NB4 (cell line): Measurements from ENCODE around the gene ZNF587B.
"Not testable (repeated sequence)": the region's sequence is repeated elsewhere in the genome, so short reads cannot be mapped to it uniquely, and the experiment has no call there.

Experiments used
- POLR2A ChIP-seq: IDR thresholded peaks from 2 replicates; pipeline ENCODE4 v1.6.1; 2011; ENCODE audit warnings: mild to moderate bottlenecking; ENCODE audit not compliant: insufficient read length; ENCODE audit errors: extremely low read depth
- TF ChIP-seq, protein P1 (sequence below): IDR thresholded peaks from one replicate; pipeline ENCODE4 v1.5.1; 2012; ENCODE audit warnings: low read depth, low read length

DNA sequence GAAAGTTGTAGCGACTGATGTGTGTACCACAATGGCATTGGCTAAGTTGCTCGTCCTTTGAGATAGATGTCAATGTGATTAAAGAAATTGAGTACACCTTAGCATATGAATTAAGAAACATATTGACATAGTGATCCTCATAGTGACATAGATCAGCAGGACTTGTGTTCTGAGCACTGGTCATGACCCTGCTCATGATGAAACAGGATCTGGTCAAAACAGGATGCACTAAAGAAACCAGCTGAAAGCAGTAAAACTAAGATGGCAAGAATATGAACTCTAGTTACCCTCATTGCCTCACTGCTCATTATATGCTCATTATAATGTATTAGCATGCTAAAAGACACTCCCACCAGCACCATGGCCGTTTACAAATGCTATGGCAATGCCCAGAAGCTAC lies 17.1 kb downstream of the ZNF587B start:
- TF ChIP-seq, protein P1, sequence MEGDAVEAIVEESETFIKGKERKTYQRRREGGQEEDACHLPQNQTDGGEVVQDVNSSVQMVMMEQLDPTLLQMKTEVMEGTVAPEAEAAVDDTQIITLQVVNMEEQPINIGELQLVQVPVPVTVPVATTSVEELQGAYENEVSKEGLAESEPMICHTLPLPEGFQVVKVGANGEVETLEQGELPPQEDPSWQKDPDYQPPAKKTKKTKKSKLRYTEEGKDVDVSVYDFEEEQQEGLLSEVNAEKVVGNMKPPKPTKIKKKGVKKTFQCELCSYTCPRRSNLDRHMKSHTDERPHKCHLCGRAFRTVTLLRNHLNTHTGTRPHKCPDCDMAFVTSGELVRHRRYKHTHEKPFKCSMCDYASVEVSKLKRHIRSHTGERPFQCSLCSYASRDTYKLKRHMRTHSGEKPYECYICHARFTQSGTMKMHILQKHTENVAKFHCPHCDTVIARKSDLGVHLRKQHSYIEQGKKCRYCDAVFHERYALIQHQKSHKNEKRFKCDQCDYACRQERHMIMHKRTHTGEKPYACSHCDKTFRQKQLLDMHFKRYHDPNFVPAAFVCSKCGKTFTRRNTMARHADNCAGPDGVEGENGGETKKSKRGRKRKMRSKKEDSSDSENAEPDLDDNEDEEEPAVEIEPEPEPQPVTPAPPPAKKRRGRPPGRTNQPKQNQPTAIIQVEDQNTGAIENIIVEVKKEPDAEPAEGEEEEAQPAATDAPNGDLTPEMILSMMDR: not testable (repeated sequence)
- TF ChIP-seq POLR2A: not testable (repeated sequence)
